GM12878 (cell line): ENCODE data around the gene MEIS2. TPM values are rescaled to one million over a fixed set of nuclear protein-coding genes. Genes with fewer than 3 reads are reported as not detected.

Source experiments
- ATAC-seq: fragments of 200-7000 bp; cut with Tn5 transposase; 3 replicates; pipeline ENCODE4 v1.9.1; 2020; ENCODE audit warnings: mild to moderate bottlenecking, moderate library complexity
- BruUV-seq: library from RNA; stranded (reverse); fragments of 400-500 nt; replicated peaks from 2 replicates; lab custom pipeline; 2021; lab: Mats Ljungman, UMichigan
- CTCF ChIA-PET: fragments of 300-600 bp; sonication (Branson Sonifier 250); formaldehyde crosslinking; extraction: SDS; loops from one replicate; lab custom pipeline; 2021; ENCODE audit warnings: inconsistent platforms; lab: Yijun Ruan, JAX
- POLR2A ChIA-PET: fragments of 350-600 bp; formaldehyde crosslinking; extraction: SDS; loops from one replicate; lab custom pipeline; 2021; ENCODE audit warnings: inconsistent platforms; lab: Charles Lee
- RAD21 ChIA-PET: fragments of 300-600 bp; sonication (Branson Sonifier 250); formaldehyde crosslinking; loops from one replicate; lab custom pipeline; 2023; ENCODE audit warnings: antibody characterized with exemption; ENCODE audit not compliant: unreplicated experiment; lab: Charles Lee
- SMC1A ChIA-PET: fragments of 300-600 bp; sonication (Branson Sonifier 250); formaldehyde crosslinking; loops from one replicate; lab custom pipeline; 2023; ENCODE audit not compliant: unreplicated experiment, uncharacterized antibody; lab: Charles Lee
- DNase-seq: peaks from one replicate; pipeline ENCODE4 v3.0.0-alpha.2; 2011; ENCODE audit warnings: low read depth, low spot score
- FAIRE-seq: peaks from 3 replicates; lab custom pipeline; 2011; peaks lifted over from hg19 to GRCh38; lab: Jason Lieb, UNC
- H2AFZ ChIP-seq: 2 replicates; pipeline ENCODE4 v1.6.0; 2011; ENCODE audit warnings: low read depth, low read length, control low read depth; ENCODE audit not compliant: control insufficient read depth
- H3K27ac ChIP-seq: 2 replicates; pipeline ENCODE4 v1.5.1; 2011; ENCODE audit warnings: control low read depth; ENCODE audit not compliant: control insufficient read depth, insufficient read depth
- H3K27me3 ChIP-seq, 2 experiments: replicated peaks in 1 of 2; 2 replicates each; pipeline versions ENCODE4 v1.6.0 to v1.6.1; 2011; ENCODE audit warnings: low read length in 1 of 2; ENCODE audit not compliant: control insufficient read depth in 2 of 2, insufficient read depth in 2 of 2
- H3K36me3 ChIP-seq, 2 experiments: 2 replicates each; pipeline ENCODE4 v1.5.1; 2011; ENCODE audit warnings: low read length in 1 of 2; ENCODE audit not compliant: control insufficient read depth in 2 of 2, insufficient read depth in 2 of 2
- H3K4me1 ChIP-seq: 2 replicates; pipeline ENCODE4 v1.6.1; 2011; ENCODE audit warnings: mild to moderate bottlenecking, low read length, moderate library complexity, mixed read lengths; ENCODE audit not compliant: control insufficient read depth, insufficient read depth
- H3K4me2 ChIP-seq: 2 replicates; pipeline ENCODE4 v1.6.0; 2011; ENCODE audit warnings: control low read depth; ENCODE audit not compliant: control insufficient read depth, insufficient read depth
- H3K4me3 ChIP-seq: fragments of 200-600 bp; sonication (generic); 2 replicates; pipeline ENCODE4 v1.5.1; 2016
- H3K79me2 ChIP-seq: 2 replicates; pipeline ENCODE4 v1.6.0; 2011; ENCODE audit warnings: low read length; ENCODE audit not compliant: control insufficient read depth, insufficient read depth
- H3K9ac ChIP-seq: 2 replicates; pipeline ENCODE4 v1.8.0; 2011; ENCODE audit warnings: low read length, control low read depth, mixed read lengths; ENCODE audit not compliant: control insufficient read depth, insufficient read depth
- H3K9me3 ChIP-seq: replicated peaks from 3 replicates; pipeline ENCODE4 v1.5.1; 2011; ENCODE audit warnings: mild to moderate bottlenecking, low read length; ENCODE audit not compliant: control insufficient read depth, insufficient read depth
- H4K20me1 ChIP-seq: 2 replicates; pipeline ENCODE4 v1.6.0; 2011; ENCODE audit not compliant: control insufficient read depth, insufficient read depth
- CBX3 ChIP-seq: fragments of 200-600 bp; sonication (generic); IDR thresholded peaks from 2 replicates; pipeline ENCODE4 v1.6.1; 2016; ENCODE audit warnings: low read depth, borderline replicate concordance
- CHD2 ChIP-seq: IDR thresholded peaks from 2 replicates; pipeline ENCODE4 v1.6.1; 2011; ENCODE audit warnings: low read depth, low read length, improper control_type of control experiment, borderline replicate concordance
- JUND ChIP-seq: IDR thresholded peaks from 2 replicates; pipeline ENCODE4 v1.6.1; 2012; ENCODE audit warnings: low read depth, mild to moderate bottlenecking, low read length, improper control_type of control experiment, moderate library complexity
- KDM1A ChIP-seq: fragments of 200-600 bp; sonication (generic); IDR thresholded peaks from 2 replicates; pipeline ENCODE4 v1.6.1; 2016; ENCODE audit warnings: borderline replicate concordance
- MAX ChIP-seq: IDR thresholded peaks from 2 replicates; pipeline ENCODE4 v1.6.1; 2012; ENCODE audit warnings: low read depth, low read length, improper control_type of control experiment
- MYB ChIP-seq: fragments of 150-350 bp; IDR thresholded peaks from 2 replicates; pipeline ENCODE4 v1.6.1; 2014; ENCODE audit warnings: mild to moderate bottlenecking, low read depth, low read length, borderline replicate concordance
- NFYB ChIP-seq: IDR thresholded peaks from 2 replicates; pipeline ENCODE4 v1.6.1; 2011; ENCODE audit warnings: low read depth, mild to moderate bottlenecking, low read length, improper control_type of control experiment, moderate library complexity; ENCODE audit not compliant: insufficient read depth
- PKNOX1 ChIP-seq: fragments of 450-650 bp; IDR thresholded peaks from 2 replicates; pipeline ENCODE4 v1.6.1; 2016; ENCODE audit warnings: mild to moderate bottlenecking
- PRDM15 ChIP-seq: fragments of 450-650 bp; formaldehyde crosslinking; IDR thresholded peaks from 2 replicates; pipeline ENCODE4 v1.4.0; 2020; ENCODE audit warnings: mild to moderate bottlenecking, moderate library complexity
- YBX1 ChIP-seq: fragments of 450-650 bp; IDR thresholded peaks from 2 replicates; pipeline ENCODE4 v1.6.1; 2016; ENCODE audit warnings: antibody characterized with exemption
- ZNF384 ChIP-seq: IDR thresholded peaks from 2 replicates; pipeline ENCODE4 v1.6.1; 2012; ENCODE audit warnings: low read depth, mild to moderate bottlenecking, low read length, improper control_type of control experiment, borderline replicate concordance
- ZSCAN29 ChIP-seq: fragments of 450-650 bp; IDR thresholded peaks from 2 replicates; pipeline ENCODE4 v1.6.1; 2017; ENCODE audit warnings: mild to moderate bottlenecking, moderate library complexity
- WGBS: methylation state at CpG from one replicate; pipeline ENCODE4 v1.1.6; 2016; ENCODE audit warnings: low lambda C conversion rate; ENCODE audit not compliant: insufficient replicate concordance, insufficient coverage; ENCODE audit errors: missing lambda C conversion rate; 5-methylcytosine and 5-hydroxymethylcytosine counted together
- in situ Hi-C: fragments of 300-500 bp; cut with MboI; formaldehyde crosslinking; loops from 9 replicates; pipeline ENCODE4 v1.14.3; 2018; ENCODE audit warnings: mixed read lengths
- intact Hi-C: fragments of 100-400 bp; cut with micrococcal nuclease; formaldehyde crosslinking; loops from one replicate; pipeline ENCODE4 v1.14.2; 2022; ENCODE audit not compliant: unreplicated experiment
- polyA plus RNA-seq, 11 experiments: library from polyadenylated mRNA; depleted of rRNA in 4 of 11; unstranded in 6 of 11; stranded (reverse) in 5 of 11; fragments of >200 nt; fragmentation: Nextera tagmentation in 4 of 11; fragmentation: Illumina TruSeq in 1 of 11; extraction: Ambion mirVana in 4 of 11; extraction: Trizol in 1 of 11; gene quantifications; 1 replicate in 1 of 11; 2 replicates in 10 of 11; pipeline versions ENCODE4 v1.2.1 to v1.2.3, GENCODE V29; 2011 to 2016; ENCODE audit warnings: inconsistent platforms in 2 of 11, missing spikeins in 2 of 11, low read depth in 1 of 11
- total RNA-seq, 4 experiments: library from RNA; depleted of rRNA in 3 of 4; stranded (reverse); fragments of >200 nt in 3 of 4; fragmentation: Illumina TruSeq in 1 of 4; extraction: Trizol in 1 of 4; gene quantifications; 2 replicates each; pipeline versions ENCODE4 v1.2.1 to v1.2.3, GENCODE V29; 2013 to 2021

Gene MEIS2
- total and polyA plus RNA-seq, 10 of the 15 experiments (the other 5 are each of a cell fraction or from before 2014, with no cell fraction given): 9.2 to 54.0 (median 20.4) TPM

GRCh38 chr15:37086521-37086920 is 13.8 kb downstream of the MEIS2 start:
- Histone ChIP-seq H3K79me2 (no peaks in the 10 kb centered on the region), H3K9ac (no peak overlapping the region), H3K4me1 (no peaks in the 10 kb centered on the region), H3K4me3 (no peak overlapping the region), H4K20me1 (no peaks in the 10 kb centered on the region), H2AFZ (no peak overlapping the region), H3K9me3 (no peaks in the 10 kb centered on the region), H3K27ac (no peak overlapping the region), H3K4me2 (no peak overlapping the region), H3K36me3 (peaks cover 2 to 3% of the 10 kb centered on the region in 2 experiments; a peak in 3 of 4 replicates), H3K27me3 (no peaks in the 10 kb centered on the region)
- ChIA-PET RAD21 (interaction anchor here (0.9 to 1.7 kb wide), 3 partner anchors 9 to 203 kb away, joined by 4 read pairs; no protein-coding TSS in a partner anchor), SMC1A (interaction anchor here (1.0 to 5.0 kb wide), 9 partner anchors 8 to 203 kb away, joined by 3 to 31 read pairs (median 4); no protein-coding TSS in a partner anchor), POLR2A (interaction anchor here (0.6 to 2.6 kb wide), 4 partner anchors 10 to 1545 kb away, joined by 3 to 13 read pairs (median 3); no protein-coding TSS in a partner anchor), CTCF (interaction anchor here (1.2 to 1.8 kb wide), 7 partner anchors 7 to 19 kb away, joined by 3 to 6 read pairs (median 4); no protein-coding TSS in a partner anchor)
- intact Hi-C loops: no loop called here
- DNase-seq: no peak
- 0% methylated on average over 1 of the region's 1 CpG for WGBS
- peak; percentile 27; the same call in 2 of the 3 replicates for ATAC-seq
- BruUV-seq: no TSS peak
- TF ChIP-seq MYB: no peak
- TF ChIP-seq JUND: no peak
- no peak for TF ChIP-seq MAX
- no peak for TF ChIP-seq NFYB
- TF ChIP-seq PRDM15 (CRISPR knock-in tag): no peak
- no peak for TF ChIP-seq YBX1
- TF ChIP-seq ZSCAN29: no peak
- TF ChIP-seq KDM1A: no peak
- no peak for TF ChIP-seq CBX3
- no peak for TF ChIP-seq PKNOX1
- no peak for TF ChIP-seq CHD2
- TF ChIP-seq ZNF384: no peak
- in situ Hi-C loops: no loop called here
- FAIRE-seq: no peak
